B cell (primary cell): Measurements from ENCODE around the gene RANBP3. TPM values are rescaled to one million over a fixed set of nuclear protein-coding genes. Genes with fewer than 3 reads are reported as not detected.

ENCODE experiments used
- ATAC-seq: fragments of 200-7000 bp; cut with Tn5 transposase; one replicate; pipeline ENCODE4 v1.10.0; 2021; ENCODE audit warnings: low read depth, mild to moderate bottlenecking, moderate number of reproducible peaks, moderate library complexity
- CTCF ChIA-PET: fragments of 350-600 bp; sonication (Branson Sonifier 250); formaldehyde crosslinking; loops from one replicate; lab custom pipeline; 2021; ENCODE audit warnings: antibody characterized with exemption, inconsistent platforms; lab: Charles Lee
- POLR2A ChIA-PET: fragments of 350-600 bp; sonication (Branson Sonifier 250); formaldehyde crosslinking; loops from one replicate; lab custom pipeline; 2021; ENCODE audit warnings: antibody characterized with exemption; lab: Charles Lee
- DNase-seq: peaks from one replicate; pipeline ENCODE4 v3.0.0; 2013
- H2AFZ ChIP-seq: 2 replicates; pipeline ENCODE4 v1.6.1; 2012; ENCODE audit warnings: mild to moderate bottlenecking, low read depth, low read length; ENCODE audit not compliant: insufficient read depth, poor library complexity, severe bottlenecking
- H3K27ac ChIP-seq, 2 donors: 1 replicate in 1 of 2; 2 replicates in 1 of 2; pipeline ENCODE4 v1.5.1; 2012 to 2013; ENCODE audit warnings: low read length in 2 of 2, mild to moderate bottlenecking in 2 of 2, moderate library complexity in 1 of 2
- H3K27me3 ChIP-seq, 4 experiments: fragments of 200-600 bp in 1 of 4; sonication (generic) in 1 of 4; replicated peaks in 1 of 4; 1 replicate in 2 of 4; 2 replicates in 2 of 4; pipeline versions ENCODE4 v1.6.1 to v1.7.0; 2013 to 2016; ENCODE audit warnings: low read length in 3 of 4, mild to moderate bottlenecking in 2 of 4, mixed read lengths in 1 of 4, moderate library complexity in 1 of 4; ENCODE audit not compliant: insufficient read depth in 4 of 4, control insufficient read depth in 3 of 4; ENCODE audit errors: control extremely low read depth in 1 of 4
- H3K36me3 ChIP-seq, 2 experiments: replicated peaks in 1 of 2; 1 replicate in 1 of 2; 2 replicates in 1 of 2; pipeline versions ENCODE4 v1.6.1 to v1.7.1; 2013; ENCODE audit warnings: low read length in 1 of 2; ENCODE audit not compliant: insufficient read depth in 2 of 2, control insufficient read depth in 1 of 2; ENCODE audit errors: control extremely low read depth in 1 of 2, extremely low read depth in 1 of 2
- H3K4me1 ChIP-seq, 2 donors: fragments of 200-600 bp in 1 of 2; sonication (generic) in 1 of 2; 1 replicate in 1 of 2; 2 replicates in 1 of 2; pipeline versions ENCODE4 v1.5.1 to v1.6.1; 2013 to 2017; ENCODE audit warnings: low read length in 2 of 2; ENCODE audit not compliant: control insufficient read depth in 2 of 2, insufficient read depth in 2 of 2
- H3K4me2 ChIP-seq: replicated peaks from 2 replicates; pipeline ENCODE3; 2012; ENCODE audit warnings: mild to moderate bottlenecking, low read depth, low read length; ENCODE audit not compliant: poor library complexity, severe bottlenecking
- H3K4me3 ChIP-seq, 5 experiments: fragments of 200-600 bp in 1 of 5; sonication (generic) in 1 of 5; 1 replicate in 3 of 5; 2 replicates in 2 of 5; pipeline versions ENCODE4 v1.5.1 to v1.7.0; 2011 to 2016; ENCODE audit warnings: low read length in 4 of 5, mild to moderate bottlenecking in 4 of 5, low read depth in 2 of 5, control low read depth in 1 of 5, moderate library complexity in 1 of 5; ENCODE audit not compliant: insufficient read depth in 1 of 5; ENCODE audit errors: control extremely low read depth in 1 of 5, extremely low read depth in 1 of 5
- H3K79me2 ChIP-seq: fragments of 200-600 bp; sonication (generic); one replicate; pipeline ENCODE4 v1.6.0; 2016; ENCODE audit warnings: low read length; ENCODE audit not compliant: control insufficient read depth, insufficient read depth
- H3K9ac ChIP-seq: fragments of 200-600 bp; sonication (generic); 2 replicates; pipeline ENCODE4 v1.6.1; 2017; ENCODE audit warnings: mild to moderate bottlenecking, low read length, moderate library complexity
- H3K9me3 ChIP-seq, 3 donors: one replicate each; pipeline versions ENCODE4 v1.6.1 to v1.7.1; 2013; ENCODE audit warnings: low read length in 2 of 3; ENCODE audit not compliant: control insufficient read depth in 2 of 3, insufficient read depth in 1 of 3; ENCODE audit errors: control extremely low read depth in 1 of 3
- H4K20me1 ChIP-seq: 2 replicates; pipeline ENCODE4 v1.6.0; 2012; ENCODE audit warnings: mild to moderate bottlenecking, low read length; ENCODE audit not compliant: insufficient read depth, control insufficient read depth, poor library complexity, severe bottlenecking
- H3K27ac Mint-ChIP-seq: one replicate; pipeline ENCODE4 v1.8.0; 2021; ENCODE audit warnings: mixed read lengths
- H3K27me3 Mint-ChIP-seq: one replicate; pipeline ENCODE4 v1.8.0; 2021; ENCODE audit warnings: mixed read lengths
- H3K4me1 Mint-ChIP-seq: one replicate; pipeline ENCODE4 v1.8.0; 2021; ENCODE audit warnings: mixed read lengths
- H3K4me3 Mint-ChIP-seq: one replicate; pipeline ENCODE4 v1.8.0; 2021; ENCODE audit warnings: mixed read lengths
- H3K9me3 Mint-ChIP-seq: one replicate; pipeline ENCODE4 v1.8.0; 2022; ENCODE audit warnings: mixed read lengths; ENCODE audit not compliant: insufficient read depth
- EZH2 ChIP-seq: IDR thresholded peaks from 2 replicates; pipeline ENCODE4 v1.6.1; 2012; ENCODE audit warnings: borderline replicate concordance, low read depth, mild to moderate bottlenecking, moderate library complexity, low read length; ENCODE audit not compliant: insufficient read depth, poor library complexity, severe bottlenecking
- WGBS: methylation state at CpG from one replicate; pipeline ENCODE4 v1.1.5; 2013; ENCODE audit warnings: missing lambda C conversion rate; ENCODE audit not compliant: insufficient coverage; 5-methylcytosine and 5-hydroxymethylcytosine counted together
- intact Hi-C: fragments of 100-400 bp; cut with micrococcal nuclease; formaldehyde crosslinking; loops from one replicate; pipeline ENCODE4 v1.10.0; 2022
- polyA plus RNA-seq: library from polyadenylated mRNA; depleted of rRNA; stranded (reverse); fragments of >200 nt; gene quantifications from 2 replicates; pipeline ENCODE4 v1.2.3, GENCODE V29; 2012
- total RNA-seq, 2 donors: library from RNA; stranded (reverse); fragments of 120-200 nt in 1 of 2; gene quantifications; 1 replicate in 1 of 2; 2 replicates in 1 of 2; pipeline versions ENCODE4 v1.2.3 to v1.2.4, GENCODE V29; 2013 to 2022
- TF ChIP-seq, protein P1 (sequence below): fragments of 200-600 bp; IDR thresholded peaks from one replicate; pipeline ENCODE4 v1.8.0; 2022; ENCODE audit warnings: antibody characterized with exemption, mild to moderate bottlenecking

Gene RANBP3
- total and polyA plus RNA-seq, 2 donors (not counting 1 experiment from before 2014, with no cell fraction given) = 86.7 to 91.7 TPM

DNA sequence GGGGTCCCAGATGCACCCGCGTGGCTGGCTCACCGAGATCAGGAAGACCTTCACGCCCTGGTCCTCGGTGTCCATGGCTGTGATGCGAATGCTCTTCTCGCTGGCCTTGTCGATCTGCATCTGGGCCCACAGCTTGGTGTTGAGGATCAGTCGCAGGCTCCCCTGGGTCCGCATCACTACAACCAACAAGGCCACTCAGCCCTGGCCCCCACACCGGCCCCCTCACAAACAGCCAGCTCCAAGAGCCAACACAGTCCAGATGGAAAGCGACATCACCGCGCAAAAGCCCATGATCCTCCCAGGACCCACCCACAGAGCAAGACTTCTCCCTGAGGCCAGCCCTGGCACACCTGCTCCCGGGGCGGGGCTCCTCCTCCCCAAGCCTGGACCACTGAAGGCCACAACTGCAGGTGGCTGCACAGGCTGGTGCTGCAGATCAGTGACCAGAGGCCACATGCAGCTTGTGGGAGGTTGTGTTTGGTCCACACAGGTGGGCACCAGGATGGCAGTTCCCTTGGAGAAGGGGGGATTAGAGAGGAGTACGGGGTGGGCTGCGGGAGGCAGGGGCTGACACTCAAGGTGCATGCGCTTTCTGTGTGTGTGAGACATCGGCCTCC, 59.4 kb downstream of the RANBP3 start:
- H3K9me3 ChIP-seq = peaks cover 0 to 3% (median 0%) of the 10 kb centered on the region in 3 donors
- Mint-ChIP-seq H3K4me1 (no peaks in the 10 kb centered on the region), H3K9me3 (no peaks in the 10 kb centered on the region), H3K27me3 (no peaks in the 10 kb centered on the region), H3K4me3 (no peak overlapping the region), H3K27ac (no peak overlapping the region)
- H3K4me2 ChIP-seq = no peak overlapping the region
- no peak overlapping the region for H2AFZ ChIP-seq
- no peak overlapping the region for H3K4me3 ChIP-seq
- 97% methylated on average over 20 of the region's 20 CpGs for WGBS
- H3K9ac ChIP-seq = no peak overlapping the region
- no peak for DNase-seq
- H3K79me2 ChIP-seq = no peaks in the 10 kb centered on the region
- ATAC-seq = no peak
- H3K4me1 ChIP-seq = no peaks in the 10 kb centered on the region
- TF ChIP-seq, protein P1, sequence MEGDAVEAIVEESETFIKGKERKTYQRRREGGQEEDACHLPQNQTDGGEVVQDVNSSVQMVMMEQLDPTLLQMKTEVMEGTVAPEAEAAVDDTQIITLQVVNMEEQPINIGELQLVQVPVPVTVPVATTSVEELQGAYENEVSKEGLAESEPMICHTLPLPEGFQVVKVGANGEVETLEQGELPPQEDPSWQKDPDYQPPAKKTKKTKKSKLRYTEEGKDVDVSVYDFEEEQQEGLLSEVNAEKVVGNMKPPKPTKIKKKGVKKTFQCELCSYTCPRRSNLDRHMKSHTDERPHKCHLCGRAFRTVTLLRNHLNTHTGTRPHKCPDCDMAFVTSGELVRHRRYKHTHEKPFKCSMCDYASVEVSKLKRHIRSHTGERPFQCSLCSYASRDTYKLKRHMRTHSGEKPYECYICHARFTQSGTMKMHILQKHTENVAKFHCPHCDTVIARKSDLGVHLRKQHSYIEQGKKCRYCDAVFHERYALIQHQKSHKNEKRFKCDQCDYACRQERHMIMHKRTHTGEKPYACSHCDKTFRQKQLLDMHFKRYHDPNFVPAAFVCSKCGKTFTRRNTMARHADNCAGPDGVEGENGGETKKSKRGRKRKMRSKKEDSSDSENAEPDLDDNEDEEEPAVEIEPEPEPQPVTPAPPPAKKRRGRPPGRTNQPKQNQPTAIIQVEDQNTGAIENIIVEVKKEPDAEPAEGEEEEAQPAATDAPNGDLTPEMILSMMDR = no peak
- TF ChIP-seq EZH2 = no peak
- ChIA-PET CTCF (no interaction called here), POLR2A (interaction anchor here (0.6 kb wide), 1 partner anchor 138 kb away, joined by 3 read pairs; no protein-coding TSS in a partner anchor)
- H3K27me3 ChIP-seq = no peaks in the 10 kb centered on the region
- peaks cover 6% of the 10 kb centered on the region for H4K20me1 ChIP-seq
- no peak overlapping the region for H3K27ac ChIP-seq
- intact Hi-C loops = no loop called here
- peaks cover 0 to 70% of the 10 kb centered on the region in 2 experiments for H3K36me3 ChIP-seq

DNA sequence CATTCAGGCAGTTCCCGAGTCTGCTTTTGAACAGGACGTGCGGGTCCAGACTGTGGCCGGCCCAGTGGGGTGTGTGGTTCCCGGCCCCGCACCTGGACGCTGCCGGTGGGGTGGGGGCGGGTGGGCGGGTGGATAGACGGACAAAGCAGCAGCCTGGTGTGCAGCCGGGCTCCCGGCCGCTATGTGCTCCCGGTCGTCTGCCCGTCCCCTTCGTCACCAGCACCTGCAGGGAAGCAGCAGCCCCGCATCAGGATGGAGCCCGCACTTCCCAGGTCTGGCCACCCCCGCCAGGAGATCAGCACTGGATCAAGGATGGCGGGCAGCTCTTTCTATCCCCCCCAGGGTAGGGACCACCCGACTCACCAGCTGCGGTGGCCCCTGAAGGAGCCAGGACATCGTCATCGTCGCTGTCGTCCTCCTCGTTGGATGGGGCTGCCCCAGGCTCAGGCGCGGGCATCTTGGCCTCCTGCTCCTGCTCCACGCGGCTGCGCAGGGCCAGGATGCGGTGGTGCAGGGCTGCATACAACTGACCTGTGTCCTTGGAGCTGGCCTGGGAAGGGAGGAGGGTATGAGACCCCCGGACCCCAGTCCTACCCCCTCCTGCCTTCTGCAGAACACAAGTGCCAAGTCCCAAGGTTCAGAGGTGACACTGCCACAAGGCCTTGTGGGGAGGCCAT, 60.4 kb downstream of the RANBP3 start:
- 98% methylated on average over 36 of the region's 36 CpGs for WGBS
- Mint-ChIP-seq H3K4me1 (no peaks in the 10 kb centered on the region), H3K27ac (no peak overlapping the region), H3K9me3 (no peaks in the 10 kb centered on the region), H3K4me3 (no peak overlapping the region), H3K27me3 (no peaks in the 10 kb centered on the region)
- DNase-seq (no peak), ATAC-seq (no peak)
- Histone ChIP-seq H3K9ac (no peak overlapping the region), H3K4me3 (no peak overlapping the region), H3K79me2 (no peaks in the 10 kb centered on the region), H3K9me3 (peaks cover 0 to 3% (median 0%) of the 10 kb centered on the region in 3 donors), H3K4me2 (no peak overlapping the region), H3K27ac (no peak overlapping the region), H3K4me1 (no peaks in the 10 kb centered on the region), H2AFZ (no peak overlapping the region), H3K27me3 (no peaks in the 10 kb centered on the region), H4K20me1 (peaks cover 6% of the 10 kb centered on the region), H3K36me3 (peaks cover 0 to 61% of the 10 kb centered on the region in 2 experiments)
- POLR2A ChIA-PET = no interaction called here
- CTCF ChIA-PET = no interaction called here
- TF ChIP-seq EZH2 = no peak
- TF ChIP-seq, protein P1 = no peak
- intact Hi-C loops = no loop called here
